Gastroesophageal sphincter (tissue), 3 donors: ENCODE results near the gene C2orf69.

Source experiments
- POLR2A ChIP-seq, 2 donors: fragments of 450-650 bp; IDR thresholded peaks; one replicate each; pipeline ENCODE4 v1.6.1; 2017; ENCODE audit warnings: antibody characterized with exemption in 2 of 2, mild to moderate bottlenecking in 2 of 2, moderate library complexity in 1 of 2
- POLR2AphosphoS5 ChIP-seq: sonication (generic); formaldehyde crosslinking; IDR thresholded peaks from one replicate; pipeline ENCODE4 v1.6.1; 2017; ENCODE audit warnings: antibody characterized with exemption
- TF ChIP-seq, protein P1 (sequence below), 4 experiments: fragments of 200-600 bp in 2 of 4; fragments of 450-650 bp in 2 of 4; sonication (generic) in 1 of 4; IDR thresholded peaks; one replicate each; pipeline ENCODE4 v1.5.1; 2017 to 2019; ENCODE audit warnings: antibody characterized with exemption in 4 of 4, mild to moderate bottlenecking in 2 of 4, moderate library complexity in 2 of 4

DNA sequence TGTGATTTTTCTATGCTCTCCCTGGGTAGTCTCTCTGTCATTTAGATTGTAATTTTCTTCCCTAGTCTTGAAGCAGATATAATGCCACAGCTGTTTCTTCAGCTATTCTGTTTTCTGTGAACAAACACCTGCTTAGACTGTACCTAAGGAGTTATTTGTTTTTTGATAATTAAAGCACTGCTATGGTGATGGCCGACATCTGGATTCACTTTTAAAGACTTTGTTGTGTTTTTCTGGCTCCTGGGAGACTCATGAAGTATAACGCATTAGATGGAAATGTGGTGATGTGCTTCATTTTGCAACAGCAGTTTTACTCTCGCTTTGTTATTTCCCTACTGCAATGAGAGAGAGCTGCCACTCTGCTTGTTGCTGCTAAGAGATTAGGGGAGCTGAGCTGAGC, 15.7 kb upstream of the C2orf69 start:
- TF ChIP-seq, protein P1, sequence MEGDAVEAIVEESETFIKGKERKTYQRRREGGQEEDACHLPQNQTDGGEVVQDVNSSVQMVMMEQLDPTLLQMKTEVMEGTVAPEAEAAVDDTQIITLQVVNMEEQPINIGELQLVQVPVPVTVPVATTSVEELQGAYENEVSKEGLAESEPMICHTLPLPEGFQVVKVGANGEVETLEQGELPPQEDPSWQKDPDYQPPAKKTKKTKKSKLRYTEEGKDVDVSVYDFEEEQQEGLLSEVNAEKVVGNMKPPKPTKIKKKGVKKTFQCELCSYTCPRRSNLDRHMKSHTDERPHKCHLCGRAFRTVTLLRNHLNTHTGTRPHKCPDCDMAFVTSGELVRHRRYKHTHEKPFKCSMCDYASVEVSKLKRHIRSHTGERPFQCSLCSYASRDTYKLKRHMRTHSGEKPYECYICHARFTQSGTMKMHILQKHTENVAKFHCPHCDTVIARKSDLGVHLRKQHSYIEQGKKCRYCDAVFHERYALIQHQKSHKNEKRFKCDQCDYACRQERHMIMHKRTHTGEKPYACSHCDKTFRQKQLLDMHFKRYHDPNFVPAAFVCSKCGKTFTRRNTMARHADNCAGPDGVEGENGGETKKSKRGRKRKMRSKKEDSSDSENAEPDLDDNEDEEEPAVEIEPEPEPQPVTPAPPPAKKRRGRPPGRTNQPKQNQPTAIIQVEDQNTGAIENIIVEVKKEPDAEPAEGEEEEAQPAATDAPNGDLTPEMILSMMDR (IDR thresholded peaks at IDR 0.05) = no peak
- TF ChIP-seq POLR2AphosphoS5 (no peak), POLR2A (IDR thresholded peaks at IDR 0.05) (no peak)
